HG03460 (cell line): ENCODE results near the gene RHBDD3.

ENCODE experiments used
- ATAC-seq: cut with Tn5 transposase; IDR thresholded peaks from one replicate; pipeline ENCODE4 v1.9.1; 2021; ENCODE audit not compliant: unreplicated experiment

RHBDD3 gene

DNA sequence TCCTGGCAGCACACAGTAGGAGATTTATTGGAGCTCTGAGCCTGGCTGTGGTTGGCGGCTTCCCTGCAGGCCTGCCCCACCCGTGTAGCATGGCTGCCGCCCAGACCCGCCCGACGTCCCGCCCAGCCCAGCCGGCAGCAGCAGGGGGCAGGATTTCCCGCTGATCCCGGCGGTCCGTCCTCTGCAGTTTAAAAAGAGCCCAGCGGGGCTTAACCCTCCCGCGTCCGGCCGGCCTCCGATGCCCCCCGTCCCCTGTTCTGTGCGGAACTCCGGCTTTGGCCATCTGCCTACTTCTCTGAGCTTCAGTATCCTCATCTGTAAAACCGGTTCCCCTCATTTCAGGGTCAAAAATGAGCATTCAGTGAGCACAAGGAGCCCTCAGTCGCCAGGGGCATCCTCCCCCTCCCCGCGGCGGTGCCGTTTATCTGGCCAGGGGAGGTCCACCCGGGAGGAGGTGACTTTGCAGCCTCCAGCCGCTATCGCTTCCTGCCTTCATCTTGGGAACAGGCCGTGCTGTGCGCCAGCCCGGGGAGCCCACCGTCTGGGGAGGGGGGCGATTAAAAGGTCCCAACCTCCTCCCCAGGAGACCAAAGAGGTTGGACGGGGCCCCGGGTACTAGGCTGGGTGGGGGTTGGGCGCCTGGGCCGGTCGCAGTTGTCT lies 38.5 kb upstream of the RHBDD3 start, which contains the start of gene GAS2L1:
GAS2L1 (plus strand) TSS at position 476 of the 660 bp plus-strand sequence. CDS start 1,456 bp downstream, outside the sequence.
- ATAC-seq = no peak

DNA sequence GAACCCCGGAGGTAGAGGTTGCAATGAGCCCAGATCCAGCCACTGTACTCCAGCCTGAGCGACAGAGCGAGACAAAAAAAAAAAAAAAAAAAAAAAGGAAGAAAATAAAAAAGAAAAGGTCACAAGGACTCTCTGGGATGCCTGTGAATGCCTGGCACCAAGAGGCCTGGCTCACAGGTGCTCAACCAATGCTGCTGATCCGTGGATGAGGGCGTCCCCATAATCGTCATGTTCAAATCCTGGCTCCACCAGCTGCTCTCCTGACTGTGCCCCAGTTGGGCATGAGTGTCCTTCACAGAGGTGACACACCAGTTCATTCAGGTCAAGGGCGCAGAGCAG lies 38.0 kb upstream of the RHBDD3 start:
- no peak for ATAC-seq

DNA sequence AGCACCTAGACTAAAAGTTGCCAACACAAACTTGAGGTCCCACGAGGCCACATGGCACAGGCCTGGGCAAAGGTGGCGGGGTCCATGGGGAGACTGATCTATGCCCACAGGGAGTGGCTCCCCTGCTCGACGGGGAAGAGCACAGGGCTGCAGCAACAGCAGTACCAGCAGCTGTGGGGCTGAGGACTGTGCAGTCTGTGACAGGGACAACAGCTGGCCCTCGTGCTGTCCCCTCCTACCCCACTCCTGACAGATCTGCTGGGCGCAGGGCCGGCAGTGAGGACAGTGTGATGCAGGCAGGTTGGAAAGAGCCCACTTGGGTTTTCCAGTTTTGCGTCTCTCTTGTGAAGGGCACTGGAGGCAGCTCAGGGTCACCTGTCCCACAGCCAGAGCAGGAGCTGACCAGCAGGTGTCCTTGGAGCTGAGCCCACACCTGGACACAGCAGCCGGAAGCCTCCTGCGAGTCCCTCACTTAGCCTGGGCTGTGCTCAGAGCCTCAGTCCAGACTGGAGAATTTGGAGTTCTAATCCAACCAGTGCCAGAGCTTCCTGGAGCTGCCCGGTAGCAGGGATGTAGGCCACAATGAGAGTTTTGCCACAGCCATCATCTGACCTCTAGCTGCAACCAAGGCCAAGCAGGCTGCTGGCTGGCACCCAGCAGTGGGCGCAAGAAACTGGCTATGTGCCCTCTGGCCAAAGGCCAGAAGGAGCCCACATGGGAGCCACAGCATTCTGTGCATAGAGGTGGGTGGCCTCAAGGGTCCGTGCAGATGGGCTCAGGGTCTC lies 35.1 kb upstream of the RHBDD3 start:
- no peak for ATAC-seq

DNA sequence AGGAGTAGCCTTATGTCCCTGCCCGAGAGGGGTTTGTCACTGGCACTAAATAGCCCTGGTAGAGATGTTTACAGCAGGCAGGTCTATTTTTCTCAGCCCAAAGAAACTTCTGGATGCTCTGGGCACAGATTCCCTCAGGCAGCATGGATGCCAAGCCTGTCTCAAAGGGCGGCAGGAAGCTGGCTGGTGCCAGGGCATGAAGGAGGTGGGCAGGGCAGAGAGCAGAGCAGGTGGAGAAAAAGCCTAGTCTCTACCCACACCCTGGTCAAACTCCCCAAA lies 34.6 kb upstream of the RHBDD3 start:
- ATAC-seq = no peak

DNA sequence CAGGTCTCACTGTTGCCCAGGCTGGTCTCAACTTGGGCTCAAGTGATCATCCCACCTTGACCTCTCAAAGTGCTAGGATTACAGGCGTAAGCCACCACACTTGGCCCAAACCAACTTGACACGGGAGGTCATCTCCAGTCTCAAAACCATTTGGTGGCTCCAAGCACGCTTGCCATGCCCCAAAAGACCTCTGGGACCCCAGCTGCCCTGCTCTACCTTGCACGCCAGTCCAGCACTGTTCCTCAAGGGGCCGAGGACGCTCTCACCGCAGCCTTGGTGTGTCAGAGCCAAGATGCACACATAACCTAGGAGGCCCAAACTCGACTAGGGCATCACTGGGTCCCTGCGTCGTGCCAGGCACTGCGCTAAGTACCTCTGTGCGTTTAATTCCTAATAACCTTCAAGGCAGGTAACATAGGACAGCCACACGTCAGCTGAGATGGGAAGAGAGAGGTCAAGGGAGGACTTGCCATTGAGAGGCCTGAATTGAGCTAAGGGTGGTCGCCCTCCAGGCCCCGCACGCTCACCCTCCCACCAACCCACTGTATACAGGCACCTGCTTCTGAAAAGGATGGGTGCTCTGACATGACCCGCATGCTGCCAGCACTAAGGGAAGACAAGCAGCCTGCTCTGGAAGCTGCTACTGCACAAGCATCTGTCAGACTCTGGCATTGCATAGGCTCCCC lies 34.1 kb upstream of the RHBDD3 start:
- no peak for ATAC-seq

DNA sequence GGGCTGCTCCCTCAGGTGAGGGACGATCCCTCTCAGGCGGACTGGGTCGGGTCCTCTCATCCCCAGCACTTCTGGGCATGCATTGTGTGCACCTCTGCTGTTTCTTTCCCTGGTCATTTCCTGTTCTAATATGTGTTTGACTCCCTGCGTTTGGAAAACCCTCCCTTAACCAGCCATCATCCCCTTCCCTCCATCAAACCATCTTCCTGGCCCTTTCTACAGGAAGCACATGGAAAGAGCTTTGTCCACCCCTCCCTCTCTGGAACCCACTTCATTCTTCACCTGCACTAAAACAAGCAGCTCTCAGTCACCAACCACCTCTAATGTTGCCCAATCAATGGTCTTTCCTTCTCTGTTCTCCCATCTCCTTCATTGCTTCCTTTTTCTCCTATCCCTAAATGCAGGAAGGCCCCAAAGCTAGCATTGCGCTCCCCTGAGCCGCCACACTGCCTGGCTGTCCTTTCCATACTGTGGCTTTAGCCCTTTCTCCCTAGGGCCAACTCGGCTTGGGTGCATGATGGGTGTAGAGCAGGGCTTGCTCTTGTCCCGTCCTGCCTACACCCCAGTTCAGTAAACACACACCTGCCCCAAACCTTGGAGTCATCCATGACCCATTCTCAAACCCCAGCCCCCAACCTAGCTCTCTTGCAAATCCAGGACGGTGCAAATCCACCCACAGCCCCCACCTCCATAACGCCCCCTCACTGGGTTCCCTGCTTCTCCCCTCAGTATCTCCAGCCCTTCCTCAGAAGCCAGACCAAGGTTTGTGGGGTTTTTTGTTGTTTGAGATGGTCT lies 33.2 kb upstream of the RHBDD3 start:
- ATAC-seq = no peak

DNA sequence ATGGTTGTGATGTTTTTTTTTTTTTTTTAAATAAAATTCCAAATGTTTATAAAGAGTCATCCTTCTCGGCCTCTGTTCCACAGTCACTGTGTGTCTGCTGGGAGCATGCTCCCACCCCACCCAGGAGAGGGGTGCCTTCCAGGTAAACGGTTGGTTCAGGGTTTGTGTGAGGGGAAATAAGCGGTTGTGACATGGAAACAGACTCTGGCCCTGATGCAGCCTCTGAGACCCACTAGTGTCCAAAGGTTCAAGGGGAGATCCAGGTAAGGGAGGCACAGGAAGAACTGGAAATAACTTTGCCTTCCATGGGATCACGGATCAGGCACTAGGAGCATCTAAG lies 32.7 kb upstream of the RHBDD3 start:
- ATAC-seq = no peak

DNA sequence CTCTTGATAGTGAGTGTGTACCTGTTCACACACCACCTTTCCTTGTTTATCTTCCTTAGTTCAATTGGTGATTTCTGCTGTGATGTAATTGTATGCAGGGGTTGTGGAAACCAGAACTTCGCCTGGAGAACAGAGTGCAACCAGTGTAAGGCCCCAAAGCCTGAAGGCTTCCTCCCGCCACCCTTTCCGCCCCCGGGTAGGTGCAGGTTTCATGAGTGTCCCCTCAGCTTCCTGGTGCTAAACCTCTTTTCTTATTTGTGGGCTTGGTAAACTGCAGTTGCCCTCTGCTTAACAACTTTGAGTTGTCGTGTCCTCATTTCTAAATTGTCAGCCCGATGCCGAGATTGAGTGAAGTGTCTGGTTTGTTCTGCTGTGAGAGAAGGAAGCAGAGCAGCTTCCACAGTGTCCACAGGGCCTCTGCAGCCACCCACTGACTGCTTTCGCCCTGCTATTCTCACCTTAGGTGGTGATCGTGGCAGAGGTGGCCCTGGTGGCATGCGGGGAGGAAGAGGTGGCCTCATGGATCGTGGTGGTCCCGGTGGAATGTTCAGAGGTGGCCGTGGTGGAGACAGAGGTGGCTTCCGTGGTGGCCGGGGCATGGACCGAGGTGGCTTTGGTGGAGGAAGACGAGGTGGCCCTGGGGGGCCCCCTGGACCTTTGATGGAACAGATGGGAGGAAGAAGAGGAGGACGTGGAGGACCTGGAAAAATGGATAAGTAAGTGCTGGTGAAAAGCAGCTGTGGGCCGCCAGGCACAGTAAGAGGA lies 31.5 kb upstream of the RHBDD3 start:
- no peak for ATAC-seq

DNA sequence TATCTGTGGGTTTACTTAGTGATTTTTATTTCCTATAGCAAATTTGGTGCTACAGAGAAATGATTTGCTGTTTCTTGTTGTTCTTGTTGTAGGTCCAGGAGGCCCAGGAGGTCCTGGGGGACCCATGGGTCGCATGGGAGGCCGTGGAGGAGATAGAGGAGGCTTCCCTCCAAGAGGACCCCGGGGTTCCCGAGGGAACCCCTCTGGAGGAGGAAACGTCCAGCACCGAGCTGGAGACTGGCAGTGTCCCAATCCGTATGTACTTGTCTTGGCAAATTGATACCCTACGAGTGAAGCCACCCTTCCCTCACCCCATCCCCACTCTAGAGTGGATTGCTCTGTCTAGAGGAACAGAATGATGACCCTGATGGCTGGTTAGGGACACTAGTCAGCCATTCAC lies 30.9 kb upstream of the RHBDD3 start:
- ATAC-seq = no peak

DNA sequence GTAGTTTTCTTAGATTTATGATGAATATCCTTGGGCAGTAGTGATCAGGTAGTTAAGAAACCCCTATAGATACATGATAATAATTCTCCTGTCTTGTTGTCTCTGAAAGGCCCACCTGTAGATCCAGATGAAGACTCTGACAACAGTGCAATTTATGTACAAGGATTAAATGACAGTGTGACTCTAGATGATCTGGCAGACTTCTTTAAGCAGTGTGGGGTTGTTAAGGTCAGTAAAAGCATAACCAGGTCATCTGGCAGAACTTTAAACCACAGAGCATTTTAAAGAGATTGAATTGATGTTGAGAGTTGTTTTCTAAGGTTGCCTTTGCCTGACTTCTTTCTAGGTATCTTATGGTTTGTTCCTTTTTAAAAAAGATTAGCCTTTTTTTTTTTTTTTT lies 24.6 kb upstream of the RHBDD3 start:
- no peak for ATAC-seq

DNA sequence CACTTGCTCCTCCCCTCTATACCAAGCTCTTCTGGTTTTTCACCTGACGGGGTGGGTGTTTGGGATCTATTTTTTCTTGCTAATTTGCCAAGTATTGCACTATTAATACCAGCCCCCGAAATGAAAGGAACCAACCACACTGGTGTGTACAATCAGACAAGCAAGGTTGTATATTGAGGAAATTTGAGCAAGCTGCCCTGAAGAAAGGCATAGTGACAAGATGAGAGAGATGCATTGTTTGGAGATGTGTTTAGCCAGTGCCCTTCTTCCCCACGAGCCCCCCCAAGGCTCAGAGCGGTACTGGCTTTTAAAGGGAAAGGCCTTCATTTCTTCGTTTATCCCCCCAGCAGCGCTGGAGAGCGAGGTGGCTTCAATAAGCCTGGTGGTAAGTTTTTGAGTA lies 23.4 kb upstream of the RHBDD3 start:
- no peak for ATAC-seq

DNA sequence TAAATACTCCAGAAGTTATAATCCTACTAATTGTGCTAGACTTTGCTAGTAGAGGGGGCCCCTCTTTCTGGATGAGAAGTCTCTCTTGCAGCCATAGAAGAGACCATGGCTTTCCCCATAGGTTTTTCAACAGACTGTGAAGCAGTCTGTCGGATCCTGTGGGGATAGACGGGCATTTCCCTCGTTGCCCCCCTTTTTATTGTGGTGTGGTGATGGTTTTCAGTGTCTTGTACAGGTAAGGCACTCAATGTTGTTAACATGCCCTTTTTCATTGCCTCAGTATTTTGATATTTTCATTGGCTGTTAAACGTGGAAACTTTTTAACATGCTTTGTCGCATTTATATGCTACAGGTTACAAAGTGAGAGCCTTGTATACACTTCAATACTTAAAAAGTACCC lies 22.3 kb upstream of the RHBDD3 start:
- no peak for ATAC-seq

DNA sequence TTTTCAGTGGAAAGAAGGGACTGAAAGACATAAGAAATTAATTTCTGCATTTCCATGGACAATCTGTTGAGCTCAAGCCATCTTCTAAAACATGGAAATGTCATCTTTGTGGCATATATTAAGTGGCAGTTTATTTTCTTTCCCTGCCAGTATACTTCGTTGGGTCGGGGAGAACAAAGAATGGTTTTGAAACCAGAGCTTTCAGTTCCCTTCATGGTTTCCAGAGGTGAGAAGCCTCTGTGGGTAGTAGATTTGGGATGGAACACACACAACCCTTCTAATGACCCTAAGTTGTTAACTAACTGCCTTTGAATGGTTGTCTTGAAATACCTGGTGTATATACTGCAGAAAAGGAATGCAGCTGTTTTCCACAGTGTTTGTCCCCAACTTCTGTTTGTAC lies 21.1 kb upstream of the RHBDD3 start:
- ATAC-seq = no peak

DNA sequence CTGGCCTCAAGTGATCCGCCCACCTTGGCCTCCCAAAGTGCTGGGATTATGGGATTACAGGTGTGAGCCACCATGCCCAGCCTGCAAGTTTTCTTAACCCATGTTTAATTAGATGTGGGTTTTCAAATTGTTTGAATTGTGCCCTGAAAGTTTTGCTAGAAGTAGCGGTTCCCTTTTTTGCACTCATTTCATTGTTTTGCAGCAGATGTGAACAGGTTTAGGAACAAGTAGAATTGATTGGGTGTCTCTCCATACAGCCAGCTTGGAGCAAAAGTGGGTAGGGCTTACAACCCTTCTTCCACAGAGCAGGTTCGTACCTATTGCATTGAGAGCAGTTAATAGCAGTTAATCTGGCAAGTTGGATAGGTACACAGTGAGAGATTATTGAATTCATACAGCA lies 16.4 kb upstream of the RHBDD3 start:
- no peak for ATAC-seq

DNA sequence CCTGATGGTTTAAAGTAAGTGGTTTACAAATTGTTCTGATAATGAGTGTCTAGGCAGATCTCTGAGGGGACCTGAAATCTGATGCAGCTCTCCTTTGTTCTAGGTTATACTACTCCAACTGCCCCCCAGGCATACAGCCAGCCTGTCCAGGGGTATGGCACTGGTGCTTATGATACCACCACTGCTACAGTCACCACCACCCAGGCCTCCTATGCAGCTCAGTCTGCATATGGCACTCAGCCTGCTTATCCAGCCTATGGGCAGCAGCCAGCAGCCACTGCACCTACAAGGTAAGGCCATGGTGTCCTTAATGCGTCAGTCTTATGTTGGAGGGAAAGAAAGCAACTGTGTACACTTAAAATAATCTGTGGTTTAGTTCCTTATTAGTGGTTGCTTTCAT lies 10.1 kb upstream of the RHBDD3 start:
- no peak for ATAC-seq

DNA sequence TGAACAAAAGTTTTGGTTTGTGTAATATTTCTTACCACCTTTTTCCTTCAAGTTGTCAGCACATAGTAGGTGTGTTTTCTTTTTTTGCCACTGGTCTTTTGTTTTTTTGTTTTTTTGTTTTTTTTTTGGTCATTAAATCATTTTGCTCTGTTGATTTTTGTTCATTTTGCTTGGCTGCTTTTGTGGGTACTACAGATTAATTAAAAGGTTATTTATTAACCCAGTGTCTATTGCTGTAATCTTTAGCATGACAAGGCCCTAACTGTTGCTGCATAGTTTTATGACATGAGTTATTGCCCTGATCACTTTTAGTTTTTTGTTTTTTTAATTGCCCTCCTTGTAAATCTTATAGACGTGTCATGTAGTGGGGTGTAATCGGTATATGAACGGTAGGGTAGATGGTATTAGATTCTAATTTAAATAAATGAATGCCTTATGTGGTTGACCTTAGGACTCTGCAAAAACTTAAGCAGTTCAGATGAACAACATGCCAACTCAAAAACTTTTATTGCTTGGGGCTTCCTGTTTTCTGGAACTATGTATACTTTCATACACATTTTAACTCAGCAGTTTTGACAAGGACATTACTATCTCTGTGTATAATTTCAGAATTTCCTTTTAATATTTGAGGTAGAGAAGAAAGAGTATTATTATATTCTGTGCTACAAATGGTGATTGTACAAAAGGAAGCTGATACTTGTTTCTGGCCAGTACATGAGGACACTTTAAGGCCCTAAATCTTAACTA lies 8.2 kb upstream of the RHBDD3 start:
- no peak for ATAC-seq

DNA sequence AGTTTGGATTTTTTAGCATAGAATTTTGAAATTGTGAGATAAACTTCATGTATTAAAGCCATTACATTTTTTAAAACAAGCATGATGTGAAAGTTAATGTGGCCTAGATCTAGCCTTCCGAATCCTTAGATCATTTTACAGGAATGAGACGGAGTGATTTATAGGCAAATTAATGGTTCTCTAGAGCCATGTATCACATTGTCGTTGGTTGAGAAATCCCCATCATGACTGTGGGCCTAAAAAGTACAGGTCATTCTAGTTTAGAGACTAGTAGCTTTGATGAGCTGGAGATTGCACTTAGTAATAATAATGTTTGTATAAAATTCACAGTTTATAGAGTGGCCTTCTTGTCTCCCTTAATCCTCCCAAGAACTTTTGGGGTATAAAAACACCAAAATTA lies 7.4 kb upstream of the RHBDD3 start:
- no peak for ATAC-seq

DNA sequence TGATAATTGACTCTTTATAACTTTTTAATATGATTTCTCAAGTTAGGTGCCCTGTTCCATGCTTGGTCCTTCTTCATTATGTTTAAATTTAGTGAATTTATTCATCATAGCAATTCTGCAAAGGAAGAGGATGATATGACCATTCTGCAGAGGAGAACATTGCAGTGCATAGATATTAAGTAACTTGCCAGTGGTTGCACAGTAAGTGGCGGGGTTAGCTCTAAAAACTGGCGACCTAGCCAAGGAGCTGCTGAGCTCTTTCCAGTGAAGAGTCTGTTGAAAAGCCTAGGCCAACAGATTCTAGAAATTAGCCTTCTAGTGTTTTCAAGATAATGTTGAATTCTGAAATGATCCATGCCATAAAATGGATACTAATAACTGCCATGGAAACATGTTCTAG lies 4.8 kb upstream of the RHBDD3 start:
- ATAC-seq = no peak

DNA sequence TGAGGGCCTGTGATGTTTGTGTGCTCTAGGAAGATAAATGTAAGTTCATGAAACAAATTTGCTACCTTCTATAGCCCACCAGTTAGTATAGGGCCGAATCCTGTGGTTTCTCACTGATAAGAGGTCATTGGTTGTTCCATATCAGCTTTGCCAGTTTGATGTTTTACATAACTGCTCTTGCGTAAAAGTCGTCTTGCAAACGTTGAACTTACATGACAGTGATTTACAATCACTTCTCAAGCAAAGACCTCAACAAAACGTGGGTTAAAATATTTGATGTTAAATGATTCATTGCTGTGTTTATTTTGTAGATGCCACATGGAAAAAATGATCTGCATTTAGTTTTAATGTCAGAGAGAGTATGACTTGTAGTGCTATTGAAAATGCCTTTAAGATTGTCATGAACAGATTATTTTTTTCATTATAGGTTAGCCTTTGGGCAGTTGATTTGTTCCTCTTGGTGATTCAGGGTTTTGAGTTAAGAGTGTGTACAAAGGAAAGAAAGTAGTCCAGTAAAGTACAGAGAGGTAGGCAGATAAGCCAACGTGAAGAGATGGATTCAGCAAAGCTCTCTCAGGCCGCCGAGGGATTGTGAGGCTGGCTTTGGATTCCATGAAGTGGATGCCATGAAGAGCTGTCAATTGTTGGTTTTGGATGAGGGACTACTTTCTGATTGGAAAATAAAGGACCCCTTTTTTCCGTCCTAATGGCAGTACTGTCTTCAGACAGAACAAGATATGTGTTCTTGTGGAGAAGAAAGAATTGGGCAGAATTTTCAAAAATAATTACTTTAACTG lies 2.9 kb upstream of the RHBDD3 start:
- no peak for ATAC-seq
